A549 (cell line): ENCODE data around the gene PCBP3. TPM values are rescaled to one million over a fixed set of nuclear protein-coding genes. Genes with fewer than 3 reads are reported as not detected.

Experiments
- ATAC-seq, 2 experiments: fragments of 200-7000 bp in 1 of 2; fragments of >200 bp in 1 of 2; cut with Nextera tagmentation in 1 of 2; cut with Tn5 transposase in 1 of 2; 3 replicates each; pipeline versions ENCODE4 v1.8.0 to v1.9.1; 2018 to 2020; ENCODE audit warnings: mild to moderate bottlenecking in 1 of 2, moderate library complexity in 1 of 2
- CTCF ChIA-PET: fragments of 300-600 bp; sonication (Branson Sonifier 250); formaldehyde crosslinking; extraction: SDS; loops from one replicate; lab custom pipeline; 2021; ENCODE audit warnings: antibody characterized with exemption, inconsistent platforms; lab: Yijun Ruan, JAX
- POLR2A ChIA-PET: fragments of 350-600 bp; formaldehyde crosslinking; extraction: SDS; loops from one replicate; lab custom pipeline; 2021; ENCODE audit warnings: antibody characterized with exemption, inconsistent platforms; lab: Yijun Ruan, JAX
- DNase-seq, 2 experiments: peaks; one replicate each; pipeline versions ENCODE4 v3.0.0 to v3.0.0-alpha.2; 2011 to 2016; ENCODE audit warnings: low read depth in 1 of 2, low spot score in 1 of 2
- FAIRE-seq: peaks from 2 replicates; lab custom pipeline; 2011; peaks lifted over from hg19 to GRCh38; lab: Jason Lieb, UNC
- H3K27ac ChIP-seq, 2 experiments: fragments of >200 bp; sonication (Bioruptor Twin); formaldehyde crosslinking; 3 replicates each; pipeline ENCODE4 v1.5.1; 2016 to 2017
- H3K4me1 ChIP-seq: fragments of >200 bp; sonication (Bioruptor Twin); formaldehyde crosslinking; 3 replicates; pipeline ENCODE4 v1.6.1; 2016
- H3K4me2 ChIP-seq: fragments of >200 bp; sonication (Bioruptor Twin); formaldehyde crosslinking; 3 replicates; pipeline ENCODE4 v1.6.1; 2016
- H3K4me3 ChIP-seq: fragments of >200 bp; sonication (Bioruptor Twin); formaldehyde crosslinking; 3 replicates; pipeline ENCODE4 v1.5.1; 2016
- H3K9me3 ChIP-seq: fragments of >200 bp; sonication (Bioruptor Twin); formaldehyde crosslinking; 3 replicates; pipeline ENCODE4 v1.6.1; 2016
- BCL3 ChIP-seq: fragments of >200 bp; sonication (Bioruptor Twin); formaldehyde crosslinking; IDR thresholded peaks from 3 replicates; pipeline ENCODE4 v1.6.1; 2016
- CBX2 ChIP-seq: fragments of 200-600 bp; sonication (generic); IDR thresholded peaks from 2 replicates; pipeline ENCODE4 v1.6.1; 2016; ENCODE audit warnings: low read depth, mild to moderate bottlenecking, borderline replicate concordance
- CHD2 ChIP-seq: fragments of 150-350 bp; IDR thresholded peaks from 2 replicates; pipeline ENCODE4 v1.6.1; 2014; ENCODE audit warnings: low read length; ENCODE audit not compliant: partially characterized antibody
- EHMT2 ChIP-seq: fragments of 200-600 bp; sonication (generic); IDR thresholded peaks from 2 replicates; pipeline ENCODE4 v1.6.1; 2016; ENCODE audit warnings: antibody characterized with exemption, low read depth, mild to moderate bottlenecking, moderate library complexity
- ESRRA ChIP-seq: fragments of 150-350 bp; IDR thresholded peaks from 2 replicates; pipeline ENCODE4 v1.6.1; 2014; ENCODE audit warnings: mild to moderate bottlenecking, low read length, borderline replicate concordance
- FOSB ChIP-seq: fragments of 250-450 bp; sonication (Bioruptor Pico); IDR thresholded peaks from 2 replicates; pipeline ENCODE4 v1.5.0; 2020; ENCODE audit warnings: mild to moderate bottlenecking, moderate library complexity
- FOSL2 ChIP-seq, 2 experiments: fragments of 450-650 bp in 1 of 2; fragments of >200 bp in 1 of 2; sonication (Bioruptor Twin) in 1 of 2; formaldehyde crosslinking; IDR thresholded peaks; 2 replicates each; pipeline versions ENCODE4 v1.5.0 to v1.6.1; 2016 to 2020; ENCODE audit warnings: mild to moderate bottlenecking in 1 of 2, moderate library complexity in 1 of 2
- HDAC2 ChIP-seq: fragments of 200-600 bp; sonication (generic); IDR thresholded peaks from 2 replicates; pipeline ENCODE4 v1.6.1; 2016
- HOXB13 ChIP-seq: fragments of 250-450 bp; sonication (Bioruptor Pico); IDR thresholded peaks from 2 replicates; pipeline ENCODE4 v1.5.0; 2020; ENCODE audit warnings: low read depth, mild to moderate bottlenecking, moderate library complexity
- HOXB5 ChIP-seq: fragments of 250-450 bp; sonication (Bioruptor Pico); IDR thresholded peaks from 2 replicates; pipeline ENCODE4 v1.5.0; 2020; ENCODE audit warnings: mild to moderate bottlenecking, moderate library complexity
- JUNB ChIP-seq: fragments of >200 bp; sonication (Bioruptor Twin); formaldehyde crosslinking; IDR thresholded peaks from 2 replicates; pipeline ENCODE4 v1.6.1; 2016
- KDM1A ChIP-seq: fragments of 200-600 bp; sonication (generic); IDR thresholded peaks from 2 replicates; pipeline ENCODE4 v1.6.1; 2016; ENCODE audit warnings: low read depth, mild to moderate bottlenecking
- MAX ChIP-seq: IDR thresholded peaks from 2 replicates; pipeline ENCODE4 v1.6.1; 2012
- MAZ ChIP-seq: fragments of 150-350 bp; IDR thresholded peaks from 2 replicates; pipeline ENCODE4 v1.6.1; 2014; ENCODE audit warnings: antibody characterized with exemption, low read depth, low read length, borderline replicate concordance
- MYC ChIP-seq: IDR thresholded peaks from 2 replicates; pipeline ENCODE4 v1.6.1; 2012; ENCODE audit warnings: mild to moderate bottlenecking, inconsistent platforms, low read length, improper control_type of control experiment, borderline replicate concordance
- NR3C1 ChIP-seq: fragments of >200 bp; sonication (Bioruptor Twin); formaldehyde crosslinking; IDR thresholded peaks from 3 replicates; pipeline ENCODE4 v1.6.1; 2017
- POLR2AphosphoS2 ChIP-seq: conservative IDR thresholded peaks from 2 replicates; pipeline ENCODE4 v1.6.1; 2012; ENCODE audit warnings: low read length, improper control_type of control experiment, inconsistent platforms
- RARB ChIP-seq: fragments of 250-450 bp; sonication (Bioruptor Pico); IDR thresholded peaks from 2 replicates; pipeline ENCODE4 v1.8.0; 2021; ENCODE audit warnings: mild to moderate bottlenecking, moderate library complexity
- REST ChIP-seq: fragments of 200-600 bp; sonication (generic); IDR thresholded peaks from 2 replicates; pipeline ENCODE4 v1.6.1; 2016; ENCODE audit warnings: antibody characterized with exemption, mild to moderate bottlenecking, moderate library complexity
- RFX5 ChIP-seq: fragments of 450-650 bp; IDR thresholded peaks from 2 replicates; pipeline ENCODE4 v1.7.1; 2014; ENCODE audit warnings: antibody characterized with exemption, mild to moderate bottlenecking, moderate library complexity
- TP53 ChIP-seq: fragments of 250-450 bp; sonication (Bioruptor Pico); IDR thresholded peaks from 2 replicates; pipeline ENCODE4 v1.5.0; 2021; ENCODE audit warnings: mild to moderate bottlenecking, moderate library complexity
- ZSCAN20 ChIP-seq: fragments of 250-450 bp; sonication (Bioruptor Pico); IDR thresholded peaks from 2 replicates; pipeline ENCODE4 v1.8.0; 2022; ENCODE audit warnings: mild to moderate bottlenecking, moderate library complexity
- WGBS: methylation state at CpG from one replicate; pipeline ENCODE4 v1.1.6; 2017; ENCODE audit errors: missing lambda C conversion rate; 5-methylcytosine and 5-hydroxymethylcytosine counted together
- polyA plus RNA-seq, 4 experiments: library from polyadenylated mRNA; depleted of rRNA in 3 of 4; stranded (reverse); fragments of >200 nt; fragmentation: RNase III in 1 of 4; extraction: RNeasy Plus Mini Kit Qiagen cat#74134 plus additional on column Dnase treatment in 1 of 4; gene quantifications; 2 replicates in 3 of 4; 3 replicates in 1 of 4; pipeline ENCODE4 v1.2.3, GENCODE V29; 2011 to 2017
- TF ChIP-seq, protein P1 (sequence below): fragments of >200 bp; sonication (Bioruptor Twin); formaldehyde crosslinking; IDR thresholded peaks from 2 replicates; pipeline ENCODE4 v1.6.1; 2016
- TF ChIP-seq, protein P2 (sequence below): fragments of >200 bp; sonication (Bioruptor Twin); formaldehyde crosslinking; IDR thresholded peaks from 3 replicates; pipeline ENCODE4 v1.5.1; 2016

PCBP3 gene
- polyA plus RNA-seq, 2 of the 4 experiments (the other 2 are of a cell fraction), result 0.30 to 0.34 TPM

GRCh38 chr21:45856442-45856841, 212.9 kb downstream of the PCBP3 start:
- TF ChIP-seq CHD2 (no peak), MYC (no peak), KDM1A (no peak), EHMT2 (no peak), REST (no peak), RFX5 (no peak), ESRRA (no peak)
- TF ChIP-seq, protein P1, sequence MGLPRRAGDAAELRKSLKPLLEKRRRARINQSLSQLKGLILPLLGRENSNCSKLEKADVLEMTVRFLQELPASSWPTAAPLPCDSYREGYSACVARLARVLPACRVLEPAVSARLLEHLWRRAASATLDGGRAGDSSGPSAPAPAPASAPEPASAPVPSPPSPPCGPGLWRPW, result no peak
- FAIRE-seq, result no peak
- no peak overlapping the region for H3K27ac ChIP-seq
- no peaks in the 10 kb centered on the region for H3K4me1 ChIP-seq
- H3K9me3 ChIP-seq, result no peaks in the 10 kb centered on the region
- H3K4me3 ChIP-seq, result no peak overlapping the region
- WGBS, result 72% methylated on average over 10 of the region's 13 CpGs
- POLR2A ChIA-PET, result no interaction called here
- no peak overlapping the region for H3K4me2 ChIP-seq
- DNase-seq, result no peak
- CTCF ChIA-PET, result no interaction called here
- no peak for ATAC-seq

DNA sequence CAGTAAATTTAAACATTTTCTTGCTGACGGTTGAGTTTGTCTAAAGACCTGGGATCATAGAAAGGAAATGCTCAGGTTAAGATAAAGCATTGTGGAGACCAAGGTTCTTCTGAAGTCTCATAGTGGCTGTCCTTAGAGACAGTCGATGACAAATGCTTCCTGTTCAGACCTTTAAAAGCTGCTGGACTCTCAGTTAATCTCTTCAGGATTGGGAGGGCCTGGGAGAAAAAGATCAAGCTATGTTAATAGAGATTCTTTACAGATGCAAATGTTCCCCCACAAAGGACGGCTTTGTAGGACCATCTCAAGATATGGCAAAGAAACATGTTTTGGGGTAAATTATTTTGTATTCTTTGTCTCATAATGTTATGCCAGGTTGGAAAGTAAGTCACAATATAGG, 213.4 kb downstream of the PCBP3 start:
- no peaks in the 10 kb centered on the region for H3K9me3 ChIP-seq
- FAIRE-seq (no peak), ATAC-seq (no peak), DNase-seq (no peak)
- no peak overlapping the region for H3K4me3 ChIP-seq
- CTCF ChIA-PET, result interaction anchor here (0.7 kb wide), 1 partner anchor 22 kb away, joined by 3 read pairs; no protein-coding TSS in a partner anchor
- H3K4me2 ChIP-seq, result no peak overlapping the region
- no peak for TF ChIP-seq MAX
- TF ChIP-seq RFX5, result no peak
- no peak for TF ChIP-seq BCL3
- TF ChIP-seq MAZ, result no peak
- TF ChIP-seq ZSCAN20 (CRISPR knock-in tag), result no peak
- no peak for TF ChIP-seq JUNB
- TF ChIP-seq, protein P2, sequence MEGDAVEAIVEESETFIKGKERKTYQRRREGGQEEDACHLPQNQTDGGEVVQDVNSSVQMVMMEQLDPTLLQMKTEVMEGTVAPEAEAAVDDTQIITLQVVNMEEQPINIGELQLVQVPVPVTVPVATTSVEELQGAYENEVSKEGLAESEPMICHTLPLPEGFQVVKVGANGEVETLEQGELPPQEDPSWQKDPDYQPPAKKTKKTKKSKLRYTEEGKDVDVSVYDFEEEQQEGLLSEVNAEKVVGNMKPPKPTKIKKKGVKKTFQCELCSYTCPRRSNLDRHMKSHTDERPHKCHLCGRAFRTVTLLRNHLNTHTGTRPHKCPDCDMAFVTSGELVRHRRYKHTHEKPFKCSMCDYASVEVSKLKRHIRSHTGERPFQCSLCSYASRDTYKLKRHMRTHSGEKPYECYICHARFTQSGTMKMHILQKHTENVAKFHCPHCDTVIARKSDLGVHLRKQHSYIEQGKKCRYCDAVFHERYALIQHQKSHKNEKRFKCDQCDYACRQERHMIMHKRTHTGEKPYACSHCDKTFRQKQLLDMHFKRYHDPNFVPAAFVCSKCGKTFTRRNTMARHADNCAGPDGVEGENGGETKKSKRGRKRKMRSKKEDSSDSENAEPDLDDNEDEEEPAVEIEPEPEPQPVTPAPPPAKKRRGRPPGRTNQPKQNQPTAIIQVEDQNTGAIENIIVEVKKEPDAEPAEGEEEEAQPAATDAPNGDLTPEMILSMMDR, result no peak
- TF ChIP-seq TP53 (CRISPR knock-in tag), result no peak
- TF ChIP-seq HOXB13, result no peak
- TF ChIP-seq FOSB (CRISPR knock-in tag), result no peak
- no peak for TF ChIP-seq HDAC2
- TF ChIP-seq FOSL2 (IDR thresholded peaks at IDR 0.05), result no peak
- no peak for TF ChIP-seq FOSL2 (CRISPR knock-in tag; IDR thresholded peaks at IDR 0.05)
- TF ChIP-seq CHD2, result no peak
- TF ChIP-seq CBX2, result no peak
- no peak for TF ChIP-seq POLR2AphosphoS2
- no peak for TF ChIP-seq NR3C1
- TF ChIP-seq RARB (CRISPR knock-in tag), result no peak
- TF ChIP-seq HOXB5 (CRISPR knock-in tag), result no peak
- no peaks in the 10 kb centered on the region for H3K4me1 ChIP-seq
- POLR2A ChIA-PET, result no interaction called here
- 55% methylated on average over 3 of the region's 3 CpGs for WGBS
- H3K27ac ChIP-seq, result no peak overlapping the region
